GM12878 (cell line): ENCODE results near the gene AP1B1. TPM values are rescaled to one million over a fixed set of nuclear protein-coding genes. Genes with fewer than 3 reads are reported as not detected.
"Not testable (repeated sequence)": the region's sequence is repeated elsewhere in the genome, so short reads cannot be mapped to it uniquely, and the experiment has no call there.

ENCODE experiments used
- ATAC-seq: fragments of 200-7000 bp; cut with Tn5 transposase; 3 replicates; pipeline ENCODE4 v1.9.1; 2020; ENCODE audit warnings: mild to moderate bottlenecking, moderate library complexity
- BruUV-seq: library from RNA; stranded (reverse); fragments of 400-500 nt; replicated peaks from 2 replicates; lab custom pipeline; 2021; lab: Mats Ljungman, UMichigan
- CTCF ChIA-PET: fragments of 300-600 bp; sonication (Branson Sonifier 250); formaldehyde crosslinking; extraction: SDS; loops from one replicate; lab custom pipeline; 2021; ENCODE audit warnings: inconsistent platforms; lab: Yijun Ruan, JAX
- POLR2A ChIA-PET: fragments of 350-600 bp; formaldehyde crosslinking; extraction: SDS; loops from one replicate; lab custom pipeline; 2021; ENCODE audit warnings: inconsistent platforms; lab: Charles Lee
- RAD21 ChIA-PET: fragments of 300-600 bp; sonication (Branson Sonifier 250); formaldehyde crosslinking; loops from one replicate; lab custom pipeline; 2023; ENCODE audit warnings: antibody characterized with exemption; ENCODE audit not compliant: unreplicated experiment; lab: Charles Lee
- SMC1A ChIA-PET: fragments of 300-600 bp; sonication (Branson Sonifier 250); formaldehyde crosslinking; loops from one replicate; lab custom pipeline; 2023; ENCODE audit not compliant: unreplicated experiment, uncharacterized antibody; lab: Charles Lee
- DNase-seq: peaks from one replicate; pipeline ENCODE4 v3.0.0-alpha.2; 2011; ENCODE audit warnings: low read depth, low spot score
- FAIRE-seq: peaks from 3 replicates; lab custom pipeline; 2011; peaks lifted over from hg19 to GRCh38; lab: Jason Lieb, UNC
- H2AFZ ChIP-seq: 2 replicates; pipeline ENCODE4 v1.6.0; 2011; ENCODE audit warnings: low read depth, low read length, control low read depth; ENCODE audit not compliant: control insufficient read depth
- H3K27ac ChIP-seq: 2 replicates; pipeline ENCODE4 v1.5.1; 2011; ENCODE audit warnings: control low read depth; ENCODE audit not compliant: control insufficient read depth, insufficient read depth
- H3K27me3 ChIP-seq, 2 experiments: replicated peaks in 1 of 2; 2 replicates each; pipeline versions ENCODE4 v1.6.0 to v1.6.1; 2011; ENCODE audit warnings: low read length in 1 of 2; ENCODE audit not compliant: control insufficient read depth in 2 of 2, insufficient read depth in 2 of 2
- H3K36me3 ChIP-seq, 2 experiments: 2 replicates each; pipeline ENCODE4 v1.5.1; 2011; ENCODE audit warnings: low read length in 1 of 2; ENCODE audit not compliant: control insufficient read depth in 2 of 2, insufficient read depth in 2 of 2
- H3K4me1 ChIP-seq: 2 replicates; pipeline ENCODE4 v1.6.1; 2011; ENCODE audit warnings: mild to moderate bottlenecking, low read length, moderate library complexity, mixed read lengths; ENCODE audit not compliant: control insufficient read depth, insufficient read depth
- H3K4me2 ChIP-seq: 2 replicates; pipeline ENCODE4 v1.6.0; 2011; ENCODE audit warnings: control low read depth; ENCODE audit not compliant: control insufficient read depth, insufficient read depth
- H3K4me3 ChIP-seq: fragments of 200-600 bp; sonication (generic); 2 replicates; pipeline ENCODE4 v1.5.1; 2016
- H3K79me2 ChIP-seq: 2 replicates; pipeline ENCODE4 v1.6.0; 2011; ENCODE audit warnings: low read length; ENCODE audit not compliant: control insufficient read depth, insufficient read depth
- H3K9ac ChIP-seq: 2 replicates; pipeline ENCODE4 v1.8.0; 2011; ENCODE audit warnings: low read length, control low read depth, mixed read lengths; ENCODE audit not compliant: control insufficient read depth, insufficient read depth
- H3K9me3 ChIP-seq: replicated peaks from 3 replicates; pipeline ENCODE4 v1.5.1; 2011; ENCODE audit warnings: mild to moderate bottlenecking, low read length; ENCODE audit not compliant: control insufficient read depth, insufficient read depth
- H4K20me1 ChIP-seq: 2 replicates; pipeline ENCODE4 v1.6.0; 2011; ENCODE audit not compliant: control insufficient read depth, insufficient read depth
- ATF7 ChIP-seq: fragments of 450-650 bp; IDR thresholded peaks from 2 replicates; pipeline ENCODE4 v1.6.1; 2016; ENCODE audit warnings: low read depth, mild to moderate bottlenecking
- DPF2 ChIP-seq: fragments of 450-650 bp; IDR thresholded peaks from 2 replicates; pipeline ENCODE4 v1.6.1; 2017; ENCODE audit warnings: mild to moderate bottlenecking
- MXI1 ChIP-seq: fragments of 150-350 bp; IDR thresholded peaks from 2 replicates; pipeline ENCODE4 v1.6.1; 2011; ENCODE audit warnings: low read depth, mild to moderate bottlenecking, inconsistent platforms, low read length, improper control_type of control experiment
- POU2F2 ChIP-seq: IDR thresholded peaks from 3 replicates; pipeline ENCODE4 v1.6.1; 2011; ENCODE audit warnings: low read depth, mild to moderate bottlenecking, low read length, borderline replicate concordance
- RUNX3 ChIP-seq: IDR thresholded peaks from 2 replicates; pipeline ENCODE4 v1.6.1; 2012; ENCODE audit warnings: low read length, inconsistent platforms
- SPI1 ChIP-seq: IDR thresholded peaks from 2 replicates; pipeline ENCODE4 v1.6.1; 2011; ENCODE audit warnings: low read depth, mild to moderate bottlenecking, low read length, moderate library complexity, borderline replicate concordance; ENCODE audit not compliant: insufficient read depth
- SRF ChIP-seq, 2 experiments: IDR thresholded peaks; 2 replicates each; pipeline ENCODE4 v1.6.1; 2011; ENCODE audit warnings: low read depth in 2 of 2, low read length in 2 of 2, mild to moderate bottlenecking in 1 of 2, moderate library complexity in 1 of 2
- WGBS: methylation state at CpG from one replicate; pipeline ENCODE4 v1.1.6; 2016; ENCODE audit warnings: low lambda C conversion rate; ENCODE audit not compliant: insufficient replicate concordance, insufficient coverage; ENCODE audit errors: missing lambda C conversion rate; 5-methylcytosine and 5-hydroxymethylcytosine counted together
- in situ Hi-C: fragments of 300-500 bp; cut with MboI; formaldehyde crosslinking; loops from 9 replicates; pipeline ENCODE4 v1.14.3; 2018; ENCODE audit warnings: mixed read lengths
- intact Hi-C: fragments of 100-400 bp; cut with micrococcal nuclease; formaldehyde crosslinking; loops from one replicate; pipeline ENCODE4 v1.14.2; 2022; ENCODE audit not compliant: unreplicated experiment
- polyA plus RNA-seq, 11 experiments: library from polyadenylated mRNA; depleted of rRNA in 4 of 11; unstranded in 6 of 11; stranded (reverse) in 5 of 11; fragments of >200 nt; fragmentation: Nextera tagmentation in 4 of 11; fragmentation: Illumina TruSeq in 1 of 11; extraction: Ambion mirVana in 4 of 11; extraction: Trizol in 1 of 11; gene quantifications; 1 replicate in 1 of 11; 2 replicates in 10 of 11; pipeline versions ENCODE4 v1.2.1 to v1.2.3, GENCODE V29; 2011 to 2016; ENCODE audit warnings: inconsistent platforms in 2 of 11, missing spikeins in 2 of 11, low read depth in 1 of 11
- total RNA-seq, 4 experiments: library from RNA; depleted of rRNA in 3 of 4; stranded (reverse); fragments of >200 nt in 3 of 4; fragmentation: Illumina TruSeq in 1 of 4; extraction: Trizol in 1 of 4; gene quantifications; 2 replicates each; pipeline versions ENCODE4 v1.2.1 to v1.2.3, GENCODE V29; 2013 to 2021
- TF ChIP-seq, protein P1 (sequence below): fragments of 450-650 bp; IDR thresholded peaks from 2 replicates; pipeline ENCODE4 v1.6.1; 2017; ENCODE audit warnings: mild to moderate bottlenecking, low read depth, inconsistent platforms; ENCODE audit not compliant: poor library complexity, severe bottlenecking

AP1B1 gene
- total and polyA plus RNA-seq, 10 of the 15 experiments (the other 5 are each of a cell fraction or from before 2014, with no cell fraction given) = 2.1 to 98.6 (median 57.8) TPM

GRCh38 chr22:29411569-29412211 is 23.3 kb upstream of the AP1B1 start:
- POLR2A ChIA-PET, BruUV-seq, H3K27me3 ChIP-seq, in situ Hi-C loops, H3K79me2 ChIP-seq, H3K9me3 ChIP-seq, H3K36me3 ChIP-seq, H4K20me1 ChIP-seq: not testable (repeated sequence)
- peak; percentile 89 for TF ChIP-seq SPI1
- 0 out of 4 replicates have a peak, but pooled peaks of 1 of the 2 experiments have one; percentile 17 for TF ChIP-seq SRF (IDR thresholded peaks at IDR 0.05; ENCODE audit: low read depth in 2 of 2, low read length in 2 of 2)
- TF ChIP-seq, protein P1, sequence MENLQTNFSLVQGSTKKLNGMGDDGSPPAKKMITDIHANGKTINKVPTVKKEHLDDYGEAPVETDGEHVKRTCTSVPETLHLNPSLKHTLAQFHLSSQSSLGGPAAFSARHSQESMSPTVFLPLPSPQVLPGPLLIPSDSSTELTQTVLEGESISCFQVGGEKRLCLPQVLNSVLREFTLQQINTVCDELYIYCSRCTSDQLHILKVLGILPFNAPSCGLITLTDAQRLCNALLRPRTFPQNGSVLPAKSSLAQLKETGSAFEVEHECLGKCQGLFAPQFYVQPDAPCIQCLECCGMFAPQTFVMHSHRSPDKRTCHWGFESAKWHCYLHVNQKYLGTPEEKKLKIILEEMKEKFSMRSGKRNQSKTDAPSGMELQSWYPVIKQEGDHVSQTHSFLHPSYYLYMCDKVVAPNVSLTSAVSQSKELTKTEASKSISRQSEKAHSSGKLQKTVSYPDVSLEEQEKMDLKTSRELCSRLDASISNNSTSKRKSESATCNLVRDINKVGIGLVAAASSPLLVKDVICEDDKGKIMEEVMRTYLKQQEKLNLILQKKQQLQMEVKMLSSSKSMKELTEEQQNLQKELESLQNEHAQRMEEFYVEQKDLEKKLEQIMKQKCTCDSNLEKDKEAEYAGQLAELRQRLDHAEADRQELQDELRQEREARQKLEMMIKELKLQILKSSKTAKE = peak; percentile 15
- 0 out of 2 replicates have a peak, but pooled peaks have one; percentile 26 for TF ChIP-seq ATF7
- 0 out of 3 replicates have a peak, but pooled peaks have one; percentile 19 for TF ChIP-seq POU2F2
- TF ChIP-seq RUNX3 = peak; percentile 14; the same call in 1 of the 2 replicates
- peak; percentile 31; the same call in 1 of the 2 replicates for TF ChIP-seq DPF2
- TF ChIP-seq MXI1 = peak; percentile 34; the same call in 1 of the 2 replicates
- Histone ChIP-seq H3K4me2 (peak overlapping the region; percentile 72), H3K4me1 (peaks cover 30% of the 10 kb centered on the region), H3K9ac (peak overlapping the region; percentile 34; the same call in 1 of the 2 replicates), H3K27ac (peak overlapping the region; percentile 68), H3K4me3 (peak overlapping the region; percentile 27; the same call in 1 of the 2 replicates), H2AFZ (peak overlapping the region; percentile 51)
- ChIA-PET SMC1A (interaction anchor here (0.9 to 1.3 kb wide), 2 partner anchors 16 to 26 kb away, joined by 4 read pairs; no protein-coding TSS in a partner anchor), RAD21 (interaction anchor here (0.8 to 1.1 kb wide), 2 partner anchors 16 to 19 kb away, joined by 3 read pairs; no protein-coding TSS in a partner anchor), CTCF (interaction anchor here (0.9 to 1.2 kb wide), 2 partner anchors 16 to 19 kb away, joined by 3 to 4 read pairs; no protein-coding TSS in a partner anchor)
- intact Hi-C loops = loop anchor here (10.0 kb wide), 1 partner anchor 143 kb away; the partner anchor contains the start of gene THOC5
- FAIRE-seq = peak; percentile 62
- DNase-seq = peak; percentile 47
- ATAC-seq = peak; percentile 85
- 3% methylated on average over 4 of the region's 4 CpGs for WGBS
